ENCODE results near the gene SIGLEC7.

DNA sequence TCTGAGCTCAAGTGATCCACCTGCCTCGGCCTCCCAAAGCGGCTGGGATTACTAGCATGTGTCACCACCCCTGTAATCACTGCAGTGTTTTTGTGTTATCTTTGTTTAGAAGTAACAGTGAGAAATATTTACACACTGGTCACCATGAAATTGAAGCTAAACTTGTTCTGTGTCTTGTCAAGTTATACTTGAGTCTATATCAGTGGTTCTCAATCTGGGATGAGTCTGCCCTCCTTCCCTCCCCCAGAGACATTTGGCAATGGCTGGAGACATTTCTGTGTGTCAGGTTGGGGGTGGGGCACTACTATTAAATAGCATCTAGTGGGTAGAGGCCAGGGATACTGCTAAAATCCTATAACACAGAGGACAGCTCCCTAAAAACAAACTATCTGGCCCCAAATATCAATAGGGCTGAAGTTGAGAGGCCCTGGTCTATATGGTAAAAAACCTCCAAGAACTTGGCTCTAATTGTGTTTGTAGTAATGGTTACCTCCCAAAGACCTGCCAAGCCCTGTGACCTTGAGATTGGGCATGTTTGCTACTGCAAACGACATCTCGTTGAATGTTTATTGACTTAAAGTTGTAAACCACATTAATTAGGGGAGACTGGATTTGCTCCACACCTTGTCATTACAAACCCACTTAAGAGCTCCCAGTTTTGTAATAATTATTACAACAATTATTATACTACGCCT, 40.8 kb upstream of the SIGLEC7 start:
- no peak for TF ChIP-seq POLR2A (IDR thresholded peaks at IDR 0.05)
- TF ChIP-seq, protein P1, sequence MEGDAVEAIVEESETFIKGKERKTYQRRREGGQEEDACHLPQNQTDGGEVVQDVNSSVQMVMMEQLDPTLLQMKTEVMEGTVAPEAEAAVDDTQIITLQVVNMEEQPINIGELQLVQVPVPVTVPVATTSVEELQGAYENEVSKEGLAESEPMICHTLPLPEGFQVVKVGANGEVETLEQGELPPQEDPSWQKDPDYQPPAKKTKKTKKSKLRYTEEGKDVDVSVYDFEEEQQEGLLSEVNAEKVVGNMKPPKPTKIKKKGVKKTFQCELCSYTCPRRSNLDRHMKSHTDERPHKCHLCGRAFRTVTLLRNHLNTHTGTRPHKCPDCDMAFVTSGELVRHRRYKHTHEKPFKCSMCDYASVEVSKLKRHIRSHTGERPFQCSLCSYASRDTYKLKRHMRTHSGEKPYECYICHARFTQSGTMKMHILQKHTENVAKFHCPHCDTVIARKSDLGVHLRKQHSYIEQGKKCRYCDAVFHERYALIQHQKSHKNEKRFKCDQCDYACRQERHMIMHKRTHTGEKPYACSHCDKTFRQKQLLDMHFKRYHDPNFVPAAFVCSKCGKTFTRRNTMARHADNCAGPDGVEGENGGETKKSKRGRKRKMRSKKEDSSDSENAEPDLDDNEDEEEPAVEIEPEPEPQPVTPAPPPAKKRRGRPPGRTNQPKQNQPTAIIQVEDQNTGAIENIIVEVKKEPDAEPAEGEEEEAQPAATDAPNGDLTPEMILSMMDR (IDR thresholded peaks at IDR 0.05), result no peak

Data from thyroid gland (tissue), 4 donors.